ENCODE results near the gene CACNA1H. TPM values are rescaled to one million over a fixed set of nuclear protein-coding genes. Genes with fewer than 3 reads are reported as not detected.

The CACNA1H gene
- total and polyA plus RNA-seq, 2 of the 8 experiments (the other 6 are each of a cell fraction or from before 2014, with no cell fraction given) = 14.0 to 28.7 TPM

- TF ChIP-seq CHD7 (IDR thresholded peaks at IDR 0.05; ENCODE audit: insufficient replicate concordance, low read length) = no peak
- TF ChIP-seq MAX (IDR thresholded peaks at IDR 0.05) = no peak
- TF ChIP-seq HDAC6 (IDR thresholded peaks at IDR 0.05; ENCODE audit: low read depth, low read length) = no peak
- TF ChIP-seq EGR1 (IDR thresholded peaks at IDR 0.05; ENCODE audit: borderline replicate concordance, low read depth, low read length) = no peak
- no peak for TF ChIP-seq TCF12 (IDR thresholded peaks at IDR 0.05; ENCODE audit: low read depth, low read length)
- TF ChIP-seq ATF3 (IDR thresholded peaks at IDR 0.05; ENCODE audit: insufficient read depth, low read depth, low read length) = no peak
- TF ChIP-seq RXRA (IDR thresholded peaks at IDR 0.05; ENCODE audit: insufficient read depth, low read depth, low read length) = no peak
- no peak for TF ChIP-seq JUND (IDR thresholded peaks at IDR 0.05; ENCODE audit: low read length)
Observed at GRCh38 chr16:1172651-1173050, 19.7 kb downstream of the CACNA1H start (continued).
